SH-SY5Y (cell line): ENCODE measurements around the gene HPSE.

Experiments used
- GATA2 ChIP-seq: IDR thresholded peaks from 2 replicates; pipeline ENCODE4 v1.6.1; 2011; ENCODE audit warnings: mild to moderate bottlenecking, low read depth, low read length
- GATA3 ChIP-seq: IDR thresholded peaks from 2 replicates; pipeline ENCODE4 v1.6.1; 2011; ENCODE audit warnings: low read depth, mild to moderate bottlenecking, low read length, moderate library complexity

The HPSE gene

DNA sequence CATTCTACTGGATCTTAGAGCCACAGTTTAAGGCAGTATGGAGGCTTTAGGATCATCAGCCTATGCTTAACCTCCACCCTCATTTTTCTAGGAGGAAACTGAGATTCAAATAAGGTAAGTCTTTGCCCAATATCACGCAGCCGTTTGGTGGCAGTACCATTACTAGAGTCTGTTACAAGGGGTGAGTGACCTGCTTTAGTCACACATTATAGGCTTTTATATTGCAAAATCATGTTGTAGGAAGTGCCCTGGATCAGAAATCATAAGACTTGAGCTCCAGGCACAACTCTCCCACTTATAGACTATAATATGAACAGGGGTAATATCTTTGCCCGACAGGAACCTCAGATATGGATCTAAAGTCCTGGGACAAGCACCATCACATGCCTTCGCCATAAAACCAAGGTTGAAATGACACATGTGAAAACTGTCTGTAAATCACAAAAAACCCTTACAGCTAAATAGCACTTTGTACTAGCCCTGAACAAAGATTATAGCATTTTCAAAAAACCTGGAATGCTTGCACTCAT lies 19.2 kb downstream of the HPSE start:
- TF ChIP-seq GATA2: no peak
- TF ChIP-seq GATA3: no peak

DNA sequence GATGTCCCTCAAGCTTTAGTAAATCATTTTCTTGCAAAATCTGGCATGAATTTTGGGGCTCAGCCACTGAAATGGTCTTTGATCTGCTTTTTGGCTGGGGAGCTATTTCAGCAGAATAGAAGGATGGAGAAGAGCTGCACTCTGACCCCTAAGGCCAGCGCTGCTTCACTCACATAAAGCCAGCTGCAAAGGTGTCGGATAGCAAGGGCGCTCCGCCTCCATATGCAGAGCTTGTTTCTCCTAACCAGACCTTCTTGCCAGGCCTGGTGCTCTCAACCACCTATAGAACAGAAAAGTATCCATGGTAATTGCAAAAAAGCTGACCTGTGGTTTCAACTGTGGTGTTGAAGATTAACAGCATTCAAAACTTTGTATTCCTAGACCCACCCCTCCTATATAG lies 26.0 kb downstream of the HPSE start:
- no peak for TF ChIP-seq GATA3
- TF ChIP-seq GATA2: no peak

- TF ChIP-seq GATA3 (no peak), GATA2 (no peak)
Measured at GRCh38 chr4:83307920-83308319, 26.7 kb downstream of the HPSE start.

- no peak for TF ChIP-seq GATA3
- no peak for TF ChIP-seq GATA2
Measured at GRCh38 chr4:83305187-83305586, 29.5 kb downstream of the HPSE start.

DNA sequence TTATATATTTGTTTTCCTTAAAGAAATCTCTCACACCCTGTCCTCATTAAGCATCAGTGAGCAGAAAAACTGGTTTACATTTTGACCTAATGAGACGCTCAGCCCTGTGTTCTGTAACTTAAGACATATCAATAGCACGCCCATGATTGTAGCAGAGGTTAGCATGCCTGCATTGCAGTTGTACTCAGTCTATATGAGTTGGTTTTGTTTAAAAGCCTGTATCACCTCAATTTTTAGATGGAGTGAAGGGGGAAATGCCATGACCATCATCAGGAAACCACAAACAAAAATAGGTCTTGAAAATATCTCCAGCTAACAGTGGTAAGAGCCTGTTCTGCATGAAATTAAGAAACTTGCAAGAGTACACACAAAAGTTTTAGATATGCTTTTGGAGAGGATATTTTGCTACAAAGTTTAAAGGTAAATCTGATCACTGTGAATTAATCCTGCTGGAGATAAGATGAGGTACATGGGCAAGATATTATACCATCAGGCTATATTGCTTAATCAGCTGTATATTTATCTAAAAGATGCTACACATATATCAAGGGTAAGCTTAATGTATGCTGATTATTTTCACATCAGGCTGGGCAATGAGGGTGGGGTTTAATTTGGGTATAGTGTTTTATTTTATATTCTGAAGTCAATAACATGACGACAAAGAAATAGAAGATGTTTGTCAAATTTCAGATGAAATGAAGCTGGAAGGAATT lies 36.9 kb downstream of the HPSE start:
- TF ChIP-seq GATA3 (no peak), GATA2 (no peak)

GRCh38 chr4:83293305-83294046 lies 41.2 kb downstream of the HPSE start:
- TF ChIP-seq GATA2 (no peak), GATA3 (no peak)

GRCh38 chr4:83285055-83285407 lies 49.6 kb downstream of the HPSE start:
- no peak for TF ChIP-seq GATA2
- TF ChIP-seq GATA3: no peak

DNA sequence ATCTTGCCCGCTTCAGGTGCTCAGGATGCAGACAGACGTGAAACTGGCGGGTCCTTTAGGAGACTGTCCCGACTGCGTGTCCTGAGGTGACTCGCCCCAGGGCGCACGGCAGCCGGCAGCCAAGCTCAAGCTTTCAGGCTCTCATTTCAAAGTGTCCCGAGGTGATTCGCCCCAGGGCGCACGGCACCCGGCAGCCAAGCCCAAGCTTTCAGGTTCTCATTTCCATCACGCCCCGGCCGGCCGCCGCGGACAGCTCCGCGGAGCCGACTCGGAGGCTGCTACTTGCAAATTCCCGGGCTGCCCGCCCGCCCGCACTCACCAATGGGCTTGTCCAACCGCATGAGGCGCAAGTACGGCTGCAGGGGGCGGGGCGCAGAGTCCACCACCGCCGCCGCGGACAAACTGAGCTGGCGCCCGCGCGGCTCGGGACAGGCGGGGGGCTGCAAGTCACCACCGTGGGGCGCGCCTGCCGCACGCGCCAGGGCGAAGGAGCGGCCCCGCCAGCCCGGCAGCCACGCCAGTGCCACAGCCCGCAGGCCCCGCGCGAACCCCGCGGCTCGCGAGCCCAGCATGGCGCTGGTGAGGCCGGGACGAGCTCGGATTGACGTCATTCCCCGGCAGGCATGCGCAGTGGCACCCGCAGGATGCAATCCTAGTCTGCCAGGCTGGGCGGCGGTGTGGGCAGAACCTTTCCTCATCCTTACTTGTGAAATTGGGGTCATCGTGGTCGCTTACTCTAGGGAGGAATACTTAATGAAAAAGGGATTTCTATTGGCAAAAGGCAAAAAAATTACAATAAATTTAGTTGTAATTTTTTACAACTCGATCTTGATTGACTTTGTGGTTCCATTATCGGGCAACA lies 50.2 kb downstream of the HPSE start, which contains the start of gene COQ2:
COQ2 (minus strand) TSS at position 606 of the 862 bp plus-strand sequence; CDS start at position 572, 34 bp downstream.
- TF ChIP-seq GATA2 (no peak), GATA3 (no peak)

GRCh38 chr4:83283181-83283580 lies 51.5 kb downstream of the HPSE start:
- no peak for TF ChIP-seq GATA3
- TF ChIP-seq GATA2: no peak

GRCh38 chr4:83282049-83282535 lies 52.6 kb downstream of the HPSE start:
- TF ChIP-seq GATA3 (no peak), GATA2 (no peak)

DNA sequence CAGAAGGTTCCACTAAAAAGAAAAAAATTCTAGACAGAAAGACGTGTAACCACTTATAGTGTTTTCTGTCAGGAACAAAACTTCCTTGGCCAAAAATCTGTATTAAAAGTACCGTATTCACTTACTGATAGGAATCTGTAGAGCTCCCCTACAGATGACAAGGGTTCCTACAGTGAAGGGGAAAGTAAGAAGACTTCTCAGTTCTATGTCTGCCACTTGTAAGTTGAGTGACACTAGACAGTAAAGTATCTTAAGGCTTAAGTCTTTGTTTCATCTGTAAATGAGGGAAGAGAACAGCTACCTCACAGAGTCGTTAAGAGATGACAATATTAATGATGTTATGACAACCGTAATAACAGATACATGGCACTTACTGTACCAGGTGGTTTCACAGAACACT lies 53.3 kb downstream of the HPSE start:
- no peak for TF ChIP-seq GATA2
- 0 out of 2 replicates have a peak, but pooled peaks have one; percentile 5 for TF ChIP-seq GATA3

DNA sequence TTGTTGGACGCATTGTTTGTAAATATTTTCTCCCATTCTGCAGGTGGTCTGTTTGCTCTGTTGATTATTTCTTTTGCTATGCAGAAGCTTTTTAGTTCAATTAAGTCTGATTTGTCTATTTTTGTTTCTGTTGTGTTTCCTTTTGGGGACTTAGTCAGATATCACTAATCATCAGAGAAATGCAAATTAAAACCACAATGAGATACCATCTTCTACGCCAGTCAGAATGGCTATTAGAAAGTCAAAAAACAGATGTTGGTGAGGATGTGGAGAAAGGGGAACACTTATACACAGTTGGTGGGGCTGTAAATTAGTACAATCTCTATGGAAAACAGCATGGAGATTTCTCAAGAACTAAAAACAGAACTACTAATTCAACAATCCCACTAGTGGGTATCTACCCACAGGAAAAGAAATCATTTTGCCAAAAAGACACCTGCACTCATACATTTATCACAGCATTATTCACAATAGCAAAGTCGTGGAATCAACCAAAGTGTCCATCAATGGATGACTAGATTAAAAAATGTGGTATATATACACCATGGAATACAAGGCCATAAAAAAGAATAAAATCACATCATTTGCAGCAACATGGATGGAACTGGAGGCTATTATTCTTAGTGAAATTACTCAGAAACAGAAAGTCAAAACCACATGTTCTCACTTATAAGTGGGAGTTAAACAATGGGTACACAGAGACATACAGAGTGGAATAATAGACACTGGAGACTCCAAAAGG lies 58.2 kb downstream of the HPSE start:
- no peak for TF ChIP-seq GATA3
- TF ChIP-seq GATA2: no peak

GRCh38 chr4:83272900-83273299 lies 61.7 kb downstream of the HPSE start:
- TF ChIP-seq GATA2 (no peak), GATA3 (no peak)
